HG03469 (cell line): ENCODE data around the gene TTLL9.
A peak's percentile ranks its signal among the peaks of the same experiment; 100 is the strongest.
"Not testable (repeated sequence)": the region's sequence is repeated elsewhere in the genome, so short reads cannot be mapped to it uniquely, and the experiment has no call there.

ENCODE experiments used
- ATAC-seq: cut with Tn5 transposase; IDR thresholded peaks from one replicate; pipeline ENCODE4 v1.9.1; 2021; ENCODE audit warnings: mild to moderate bottlenecking, moderate library complexity, moderate number of reproducible peaks; ENCODE audit not compliant: unreplicated experiment

The TTLL9 gene

GRCh38 chr20:31869942-31870725, at the start of gene TTLL9, which contains the start of gene DUSP15:
TSS of gene TTLL9 (plus strand) at chr20:31870634. CDS start at chr20:31871127, 493 bp downstream.
TSS of gene DUSP15 (minus strand) at chr20:31870527. CDS start at chr20:31870337, 190 bp downstream.
- no peak for ATAC-seq

- ATAC-seq = no peak
Observed at GRCh38 chr20:31821427-31821826, 49.0 kb upstream of the TTLL9 start.

- no peak for ATAC-seq
Observed at GRCh38 chr20:31822421-31823330, 47.8 kb upstream of the TTLL9 start.

- no peak for ATAC-seq
Observed at GRCh38 chr20:31823360-31824124, 46.9 kb upstream of the TTLL9 start.

GRCh38 chr20:31824125-31824485, 46.3 kb upstream of the TTLL9 start:
- ATAC-seq = no peak

- no peak for ATAC-seq
Observed at GRCh38 chr20:31824554-31825313, 45.7 kb upstream of the TTLL9 start.

- ATAC-seq = no peak
Observed at GRCh38 chr20:31826074-31826473, 44.4 kb upstream of the TTLL9 start.

GRCh38 chr20:31827059-31827458, 43.4 kb upstream of the TTLL9 start:
- no peak for ATAC-seq

- ATAC-seq = not testable (repeated sequence)
Observed at GRCh38 chr20:31828016-31828415, 42.4 kb upstream of the TTLL9 start.

GRCh38 chr20:31829731-31830130, 40.7 kb upstream of the TTLL9 start:
- ATAC-seq = no peak

- ATAC-seq = no peak
Observed at GRCh38 chr20:31830406-31830981, 39.9 kb upstream of the TTLL9 start.

GRCh38 chr20:31831211-31831610, 39.2 kb upstream of the TTLL9 start:
- no peak for ATAC-seq

GRCh38 chr20:31831771-31832306, 38.6 kb upstream of the TTLL9 start:
- ATAC-seq = no peak

GRCh38 chr20:31833130-31833930, 37.1 kb upstream of the TTLL9 start:
- ATAC-seq = no peak

- ATAC-seq = no peak
Observed at GRCh38 chr20:31833931-31834521, 36.4 kb upstream of the TTLL9 start.

- no peak for ATAC-seq
Observed at GRCh38 chr20:31835554-31835953, 34.9 kb upstream of the TTLL9 start.

- ATAC-seq = peak; percentile 45
Observed at GRCh38 chr20:31835977-31836852, 34.2 kb upstream of the TTLL9 start.
